ENCODE measurements around the gene SFN. TPM values are rescaled to one million over a fixed set of nuclear protein-coding genes. Genes with fewer than 3 reads are reported as not detected.
"Not testable (repeated sequence)": the region's sequence is repeated elsewhere in the genome, so short reads cannot be mapped to it uniquely, and the experiment has no call there.

The SFN gene
- total RNA-seq, 1 experiment from 2014 or later: 245 TPM

GRCh38 chr1:26881611-26882010 is 18.7 kb downstream of the SFN start:
- H4K20me1 ChIP-seq (ENCODE audit: insufficient read depth); intact Hi-C loops (cut with micrococcal nuclease); H3K4me3 ChIP-seq (replicated peaks in 1 of 2; ENCODE audit: low read depth in 1 of 2, low read length in 2 of 2); H3K4me2 ChIP-seq (ENCODE audit: low read length); H3K27me3 ChIP-seq (ENCODE audit: insufficient read depth, low read length); ATAC-seq; H2AFZ ChIP-seq (ENCODE audit: low read depth, low read length, poor library complexity, severe bottlenecking); H3K9ac ChIP-seq (ENCODE audit: low read length); H3K9me3 ChIP-seq (ENCODE audit: control insufficient read depth in 1 of 2, insufficient read depth in 1 of 2, low read depth in 1 of 2, low read length in 2 of 2); BruUV-seq (replicated peaks); H3K9me2 ChIP-seq (ENCODE audit: insufficient read depth); H3K27ac ChIP-seq (ENCODE audit: low read depth, low read length); CTCF ChIA-PET; DNase-seq (ENCODE audit: low read depth, low spot score): not testable (repeated sequence)
- peaks cover 0 to 13% of the 10 kb centered on the region in 2 experiments; a peak in 1 of 4 replicates for H3K4me1 ChIP-seq (ENCODE audit: control insufficient read depth in 1 of 2, insufficient read depth in 2 of 2, low read length in 2 of 2)
- peaks cover 44 to 46% of the 10 kb centered on the region in 2 experiments for H3K36me3 ChIP-seq (ENCODE audit: control insufficient read depth in 1 of 2, insufficient read depth in 2 of 2, low read length in 2 of 2)
- peaks cover 22% of the 10 kb centered on the region for H3K79me2 ChIP-seq (ENCODE audit: insufficient read depth, low read length)
- ChIA-PET RAD21 (ENCODE audit: low non-redundant PET in 1 of 2, low total read pairs in 2 of 2, uncharacterized antibody in 2 of 2, unreplicated experiment in 2 of 2) (interaction anchor here in 1 of 2 experiments (1.4 kb wide), 1 partner anchor 9 kb away, joined by 3 read pairs; the partner anchor contains the start of gene GPN2), POLR2A (interaction anchor here (1.0 to 1.7 kb wide), 2 partner anchors 9 to 17 kb away, joined by 4 to 5 read pairs; partner anchors contain the start of gene GPN2)

- H3K4me1 ChIP-seq (ENCODE audit: control insufficient read depth in 1 of 2, insufficient read depth in 2 of 2, low read length in 2 of 2): peaks cover 0 to under 1% of the 10 kb centered on the region in 2 experiments; a peak in 1 of 4 replicates
- H3K9me2 ChIP-seq (ENCODE audit: insufficient read depth): no peaks in the 10 kb centered on the region
- ChIA-PET RAD21 (ENCODE audit: low non-redundant PET in 1 of 2, low total read pairs in 2 of 2, uncharacterized antibody in 2 of 2, unreplicated experiment in 2 of 2) (no interaction called here), POLR2A (interaction anchor here (1.7 kb wide), 1 partner anchor 18 kb away, joined by 5 read pairs; no protein-coding TSS in a partner anchor), CTCF (no interaction called here)
- ATAC-seq (no peak), DNase-seq (ENCODE audit: low read depth, low spot score) (no peak)
- H3K4me2 ChIP-seq (ENCODE audit: low read length): no peak overlapping the region
- no peak overlapping the region for H3K27ac ChIP-seq (ENCODE audit: low read depth, low read length)
- H3K4me3 ChIP-seq (replicated peaks in 1 of 2; ENCODE audit: low read depth in 1 of 2, low read length in 2 of 2): no peak overlapping the region
- no peak overlapping the region for H2AFZ ChIP-seq (ENCODE audit: low read depth, low read length, poor library complexity, severe bottlenecking)
- H3K79me2 ChIP-seq (ENCODE audit: insufficient read depth, low read length): peaks cover 27% of the 10 kb centered on the region
- H3K9me3 ChIP-seq (ENCODE audit: control insufficient read depth in 1 of 2, insufficient read depth in 1 of 2, low read depth in 1 of 2, low read length in 2 of 2): no peaks in the 10 kb centered on the region
- H3K9ac ChIP-seq (ENCODE audit: low read length): no peak overlapping the region
- no TSS peak for BruUV-seq (replicated peaks)
- H3K27me3 ChIP-seq (ENCODE audit: insufficient read depth, low read length): no peaks in the 10 kb centered on the region
- H4K20me1 ChIP-seq (ENCODE audit: insufficient read depth): peaks cover 2% of the 10 kb centered on the region; the same call in 1 of the 2 replicates
- TF ChIP-seq CEBPB (IDR thresholded peaks at IDR 0.05; ENCODE audit: low read depth): no peak
- TF ChIP-seq RAD21 (IDR thresholded peaks at IDR 0.05; ENCODE audit: low read depth): no peak
- no peak for TF ChIP-seq SRF (IDR thresholded peaks at IDR 0.05; ENCODE audit: low read depth)
- no peak for TF ChIP-seq ATF3 (IDR thresholded peaks at IDR 0.05)
- no peak for TF ChIP-seq CBX3 (IDR thresholded peaks at IDR 0.05; ENCODE audit: low read depth)
- no peak for TF ChIP-seq SIN3A (IDR thresholded peaks at IDR 0.05; ENCODE audit: low read depth)
- H3K36me3 ChIP-seq (ENCODE audit: control insufficient read depth in 1 of 2, insufficient read depth in 2 of 2, low read length in 2 of 2): peaks cover 41 to 48% of the 10 kb centered on the region in 2 experiments
- intact Hi-C loops (cut with micrococcal nuclease): no loop called here
These were observed 19.9 kb downstream of the SFN start for GRCh38 chr1:26882696-26883463.
